ENCODE data around the gene TWNK.

TWNK gene

DNA sequence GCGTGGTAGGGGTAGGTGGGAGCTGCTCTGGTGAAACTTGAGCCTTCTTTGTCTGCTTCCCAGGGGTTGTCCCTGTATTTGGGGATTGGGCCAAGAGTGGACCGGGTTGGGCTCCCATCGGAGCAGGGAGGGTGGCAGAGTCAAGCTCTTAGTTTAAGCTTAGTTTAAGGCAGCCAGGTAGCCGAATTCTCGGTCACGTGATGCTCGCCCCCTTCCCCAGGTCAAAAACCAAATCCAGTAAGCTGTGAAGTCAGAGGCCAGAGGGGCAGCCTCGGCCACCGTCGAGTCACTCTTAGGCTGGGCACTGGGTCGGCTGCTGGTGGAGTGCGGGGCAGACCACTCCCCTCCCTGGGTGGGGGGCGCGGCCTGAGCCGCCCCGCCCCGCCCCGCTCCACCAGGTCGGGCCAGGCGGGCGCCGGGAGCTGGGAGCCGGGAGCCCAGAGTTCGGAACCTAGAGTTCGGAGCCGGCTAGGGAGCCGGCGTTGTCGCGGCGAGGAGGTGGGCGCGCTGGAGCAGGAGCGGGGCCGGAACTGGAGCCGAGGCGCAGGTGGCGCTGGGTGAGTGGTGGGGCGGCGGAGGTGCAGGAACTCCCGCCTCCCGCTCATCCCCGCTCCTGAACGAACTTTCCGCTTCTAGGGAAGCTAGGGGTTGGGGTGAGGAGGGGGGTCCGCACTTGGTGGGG lies 9.5 kb downstream of the TWNK start:
- no peak for DNase-seq (ENCODE audit: low read depth in 2 of 2)

GRCh38 chr10:100997360-100998182 lies 10.2 kb downstream of the TWNK start:
- DNase-seq (ENCODE audit: low read depth in 2 of 2), result peak; percentile 39 to 52

GRCh38 chr10:100998183-100998990 lies 11.0 kb downstream of the TWNK start:
- peak in 1 of 2 donors; percentile 28 for DNase-seq (ENCODE audit: low read depth in 2 of 2)

DNA sequence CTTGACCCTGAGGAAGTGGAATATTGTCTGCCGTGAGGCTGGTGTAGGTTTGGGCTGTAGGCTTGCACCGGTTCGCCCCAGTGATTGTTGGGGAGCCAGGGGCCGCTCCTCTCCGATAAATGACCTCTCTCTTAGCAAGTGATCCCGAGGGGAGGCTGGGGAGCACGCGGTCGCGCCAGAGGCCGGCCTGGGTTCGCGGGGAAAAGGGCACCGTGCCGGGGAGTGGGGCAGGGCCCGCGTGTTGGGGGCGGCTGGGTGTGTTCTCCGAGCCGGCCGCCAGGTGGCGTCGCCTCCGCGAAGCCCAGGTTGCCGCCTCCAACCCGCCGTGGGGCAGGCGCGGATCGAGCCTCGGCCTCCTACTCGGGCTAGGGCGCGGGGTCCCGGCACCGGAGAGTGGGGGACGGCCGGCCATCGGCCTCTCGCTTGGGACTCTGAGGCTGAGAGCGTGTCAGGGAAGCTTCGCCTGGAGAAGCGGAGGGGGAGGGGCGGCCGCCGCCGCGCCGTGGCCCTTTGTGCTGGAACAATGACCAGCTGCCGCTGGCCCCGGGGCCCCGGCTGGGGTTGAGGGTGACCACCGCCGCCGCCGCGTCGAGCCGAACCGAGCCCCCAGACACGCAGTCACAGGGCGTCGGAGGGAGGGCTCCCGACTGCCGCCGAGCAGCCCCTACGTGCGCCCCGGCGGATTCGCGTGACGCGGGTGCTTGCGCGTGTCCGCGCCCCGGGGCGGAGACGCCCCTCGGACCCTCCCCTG lies 11.8 kb downstream of the TWNK start:
- DNase-seq (ENCODE audit: low read depth in 2 of 2), result peak; percentile 57 to 59

DNA sequence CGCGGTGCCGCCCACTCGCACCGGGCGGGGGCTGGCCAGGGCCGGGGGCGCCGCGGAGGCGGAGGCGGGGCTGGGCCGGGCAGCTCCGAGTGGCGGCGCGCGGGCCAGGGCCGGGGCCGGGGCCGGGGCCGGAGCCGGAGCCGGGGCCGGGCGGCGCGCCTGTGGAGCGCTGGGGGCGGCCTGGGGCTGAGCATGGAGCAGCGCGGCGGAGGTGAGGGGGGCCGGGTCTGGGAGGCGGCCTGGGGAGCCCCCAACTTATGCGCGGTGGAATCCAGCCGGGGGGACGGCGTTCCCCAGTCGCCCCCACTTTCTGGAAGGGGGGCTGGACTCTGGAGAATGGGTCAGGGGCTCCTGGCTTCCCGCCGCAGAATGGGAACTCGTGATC lies 12.4 kb downstream of the TWNK start, which contains the start of gene LZTS2:
TSS of gene LZTS2 (plus strand) at position 67 of the 385 bp plus-strand sequence. CDS start 2,731 bp downstream, outside the sequence.
- no peak for DNase-seq (ENCODE audit: low read depth in 2 of 2)

- no peak for DNase-seq (ENCODE audit: low read depth in 2 of 2)
Measured at GRCh38 chr10:101000127-101000914, 13.0 kb downstream of the TWNK start.

GRCh38 chr10:101000915-101001658 lies 13.7 kb downstream of the TWNK start:
- DNase-seq (ENCODE audit: low read depth in 2 of 2), result no peak

GRCh38 chr10:101001659-101002035 lies 14.3 kb downstream of the TWNK start:
- no peak for DNase-seq (ENCODE audit: low read depth in 2 of 2)

GRCh38 chr10:101002456-101002855 lies 15.1 kb downstream of the TWNK start:
- no peak for DNase-seq (ENCODE audit: low read depth in 2 of 2)

DNA sequence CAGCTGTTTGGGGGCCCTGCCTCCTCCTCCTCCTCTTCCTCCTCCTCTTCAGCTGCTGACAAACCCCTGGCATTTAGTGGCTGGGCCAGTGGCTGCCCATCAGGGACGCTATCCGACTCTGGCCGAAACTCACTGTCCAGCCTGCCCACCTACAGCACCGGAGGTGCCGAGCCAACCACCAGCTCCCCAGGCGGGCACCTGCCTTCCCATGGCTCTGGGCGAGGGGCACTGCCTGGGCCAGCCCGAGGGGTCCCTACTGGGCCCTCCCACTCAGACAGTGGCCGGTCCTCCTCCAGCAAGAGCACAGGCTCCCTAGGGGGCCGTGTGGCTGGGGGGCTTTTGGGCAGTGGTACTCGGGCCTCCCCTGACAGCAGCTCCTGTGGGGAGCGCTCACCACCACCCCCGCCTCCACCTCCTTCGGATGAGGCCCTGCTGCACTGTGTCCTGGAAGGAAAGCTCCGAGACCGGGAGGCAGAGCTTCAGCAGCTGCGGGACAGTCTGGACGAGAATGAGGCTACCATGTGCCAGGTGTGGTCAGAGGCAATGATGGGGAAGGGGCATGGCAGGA lies 16.4 kb downstream of the TWNK start:
- DNase-seq (ENCODE audit: low read depth in 2 of 2), result no peak

DNA sequence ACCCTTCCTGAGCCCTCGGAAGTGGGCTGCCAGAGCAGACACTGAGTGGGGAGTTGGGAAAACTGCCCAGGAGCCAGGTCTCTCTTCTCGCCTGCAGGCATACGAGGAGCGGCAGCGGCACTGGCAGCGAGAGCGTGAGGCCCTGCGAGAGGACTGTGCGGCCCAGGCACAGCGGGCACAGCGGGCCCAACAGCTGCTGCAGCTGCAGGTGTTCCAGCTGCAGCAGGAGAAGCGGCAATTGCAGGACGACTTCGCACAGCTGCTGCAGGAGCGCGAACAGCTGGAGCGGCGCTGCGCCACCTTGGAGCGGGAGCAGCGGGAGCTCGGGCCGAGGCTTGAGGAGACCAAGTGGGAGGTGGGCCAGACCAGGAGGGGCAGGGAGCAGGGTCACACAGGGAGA lies 18.0 kb downstream of the TWNK start:
- DNase-seq (ENCODE audit: low read depth in 2 of 2), result no peak

DNA sequence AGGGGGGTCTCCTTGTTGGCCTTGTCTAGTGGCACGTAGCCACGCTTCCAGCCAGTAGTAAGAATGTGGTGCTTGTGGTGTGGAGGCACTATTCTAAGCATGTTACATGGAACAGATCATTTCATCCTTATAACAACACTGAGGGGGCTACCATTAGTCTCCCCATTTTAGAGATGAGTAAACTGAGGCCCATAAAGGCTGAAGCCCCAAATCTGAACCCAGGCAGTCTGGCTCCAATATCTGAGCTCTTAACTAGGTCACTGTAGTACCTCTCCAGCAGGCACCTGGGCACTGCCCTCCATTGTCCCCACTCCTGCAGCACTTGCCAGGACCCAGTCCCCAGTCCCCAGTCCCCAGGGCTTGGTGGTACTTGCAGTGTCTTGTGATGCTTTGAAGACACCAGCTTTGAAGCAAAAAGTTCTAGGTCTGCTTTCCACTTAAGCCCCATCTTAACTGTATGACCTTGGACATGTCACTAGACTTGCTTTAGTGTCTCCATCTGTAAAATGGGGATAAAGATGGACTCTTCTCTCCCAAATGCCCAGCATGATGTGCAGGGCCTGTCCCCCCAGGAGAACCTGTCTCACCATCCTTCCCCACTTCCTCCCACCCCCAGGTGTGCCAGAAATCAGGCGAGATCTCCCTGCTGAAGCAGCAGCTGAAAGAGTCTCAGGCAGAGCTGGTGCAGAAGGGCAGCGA lies 18.7 kb downstream of the TWNK start:
- DNase-seq (ENCODE audit: low read depth in 2 of 2), result no peak

DNA sequence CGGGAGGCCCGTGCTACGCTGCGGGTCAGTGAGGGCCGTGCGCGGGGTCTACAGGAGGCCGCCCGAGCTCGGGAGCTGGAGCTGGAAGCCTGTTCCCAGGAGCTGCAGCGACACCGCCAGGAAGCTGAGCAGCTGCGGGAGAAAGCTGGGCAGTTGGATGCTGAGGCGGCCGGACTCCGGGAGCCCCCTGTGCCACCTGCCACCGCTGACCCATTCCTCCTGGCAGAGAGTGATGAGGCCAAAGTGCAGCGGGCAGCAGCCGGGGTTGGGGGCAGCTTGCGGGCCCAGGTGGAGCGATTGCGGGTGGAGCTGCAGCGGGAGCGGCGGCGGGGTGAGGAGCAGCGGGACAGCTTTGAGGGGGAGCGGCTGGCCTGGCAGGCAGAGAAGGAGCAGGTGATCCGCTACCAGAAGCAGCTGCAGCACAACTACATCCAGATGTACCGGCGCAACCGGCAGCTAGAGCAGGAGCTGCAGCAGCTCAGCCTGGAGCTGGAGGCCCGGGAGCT lies 19.3 kb downstream of the TWNK start:
- DNase-seq (ENCODE audit: low read depth in 2 of 2), result no peak

- DNase-seq (ENCODE audit: low read depth in 2 of 2), result no peak
Measured at GRCh38 chr10:101007099-101007711, 19.9 kb downstream of the TWNK start.

DNA sequence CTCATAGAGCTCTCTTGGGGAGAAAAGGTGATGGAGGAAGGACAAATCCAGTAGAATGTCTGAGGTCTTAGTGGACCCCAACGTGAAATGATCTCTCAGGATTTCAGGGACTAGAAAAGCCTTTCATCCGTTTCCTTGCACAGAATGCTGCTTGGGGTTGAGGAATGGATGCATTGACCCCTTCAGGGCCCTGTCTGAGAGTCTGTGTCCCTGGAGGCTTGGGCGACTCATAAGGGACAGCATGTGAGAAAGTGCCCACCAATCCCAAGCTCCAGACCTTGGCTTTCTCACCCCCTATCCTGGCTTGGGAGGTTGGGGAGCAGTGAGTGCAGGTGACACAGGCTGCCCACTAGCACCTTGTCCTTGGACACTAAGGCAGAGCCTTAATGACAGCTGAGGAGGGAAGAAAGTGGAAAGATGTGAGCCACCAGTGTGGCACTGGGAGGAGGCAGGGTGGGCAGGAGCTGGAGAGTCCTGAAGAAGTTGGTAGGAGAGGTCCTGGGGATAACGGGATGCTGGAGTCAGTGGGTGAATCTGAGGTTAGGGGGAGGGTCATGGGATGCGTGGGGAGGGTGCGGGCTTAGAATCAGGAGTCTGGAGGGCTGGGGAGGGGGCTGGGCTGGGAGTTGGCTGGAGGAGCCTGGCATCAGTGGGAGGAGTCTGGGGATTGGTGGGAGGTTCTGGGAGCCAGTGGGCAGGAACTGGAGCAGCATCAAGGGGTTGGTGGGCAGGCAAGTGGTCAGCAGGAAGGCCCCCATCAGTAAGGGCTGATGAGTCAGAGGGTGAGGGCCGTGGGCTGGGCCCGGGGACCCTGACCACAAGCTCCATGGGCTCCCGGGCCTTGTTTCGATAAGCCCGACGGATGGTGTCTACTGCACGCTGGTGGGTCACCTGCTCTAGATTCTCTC lies 20.8 kb downstream of the TWNK start:
- no peak for DNase-seq (ENCODE audit: low read depth in 2 of 2)

DNA sequence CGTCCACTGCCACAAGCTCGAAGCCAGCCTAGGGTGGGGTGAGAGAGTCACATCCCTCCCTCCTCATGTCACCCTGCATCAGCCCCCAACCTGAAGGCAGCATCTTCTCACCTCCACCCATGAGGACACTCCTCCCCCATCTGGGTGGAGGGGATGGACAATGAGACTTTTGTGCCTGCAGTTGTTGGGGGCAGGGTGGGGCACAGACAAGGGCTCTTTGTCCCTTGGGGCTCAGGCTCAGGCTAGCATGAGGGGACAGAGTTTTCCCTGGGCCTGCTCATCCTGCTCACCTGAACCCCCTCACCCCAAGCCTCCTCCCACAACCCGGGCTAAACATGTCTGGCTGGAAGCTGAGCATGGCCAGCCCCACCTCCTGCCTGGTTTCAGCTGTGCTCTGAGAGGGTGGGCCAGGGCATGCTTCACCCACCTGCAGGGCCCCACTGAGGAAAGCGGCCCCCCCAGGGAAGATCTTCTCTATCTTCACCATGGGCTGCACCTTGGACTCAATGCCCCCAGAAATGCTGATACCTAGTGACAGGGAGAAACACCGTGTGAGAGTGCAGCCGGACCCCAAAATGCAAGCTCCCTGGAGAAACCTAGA lies 21.6 kb downstream of the TWNK start:
- no peak for DNase-seq (ENCODE audit: low read depth in 2 of 2)

DNA sequence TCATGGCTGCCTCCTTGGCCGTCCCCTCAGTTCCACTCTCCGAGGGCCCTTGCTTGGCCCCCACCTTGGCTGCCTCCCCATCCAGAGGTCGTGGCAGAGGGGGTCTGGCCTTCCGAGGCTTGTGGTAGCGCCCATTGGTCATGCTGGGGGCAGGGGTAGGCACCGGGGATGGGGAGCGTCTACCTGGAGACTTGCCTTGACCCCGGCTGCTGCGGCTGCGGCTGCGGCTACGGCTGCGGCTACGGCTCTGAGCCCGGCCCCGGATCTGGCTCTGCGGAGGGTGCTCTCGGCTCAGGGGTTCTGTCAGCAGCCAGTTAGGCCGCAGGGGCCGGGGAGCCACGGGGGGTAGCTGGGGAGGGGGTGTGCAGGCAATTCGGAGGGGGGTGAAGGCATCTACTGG lies 23.0 kb downstream of the TWNK start:
- no peak for DNase-seq (ENCODE audit: low read depth in 2 of 2)

Measured in stimulated activated CD8-positive, alpha-beta memory T cell treated with anti-CD3 and anti-CD28 coated beads, Interleukin-7, amount 100 ng/mL, for 1 hour (primary cell).